Astrocyte of the cerebellum (primary cell): Measurements from ENCODE around the gene PCDH19.
A peak's percentile ranks its signal among the peaks of the same experiment; 100 is the strongest.

Experiments
- DNase-seq: peaks from one replicate; pipeline ENCODE4 v3.0.0-alpha.2; 2011; ENCODE audit warnings: low read depth
- H3K4me3 ChIP-seq: 2 replicates; pipeline ENCODE4 v1.5.1; 2011; ENCODE audit warnings: mild to moderate bottlenecking, low read depth, low read length, moderate library complexity
- CTCF ChIP-seq: IDR thresholded peaks from 2 replicates; pipeline ENCODE4 v1.5.1; 2012; ENCODE audit warnings: low read length, low read depth, moderate library complexity, mild to moderate bottlenecking; ENCODE audit errors: missing control alignments
- in situ Hi-C: cut with HindIII; loops from 2 replicates; pipeline ENCODE4 v1.10.0; 2017; ENCODE audit warnings: low sequenced_read_pairs

The PCDH19 gene

DNA sequence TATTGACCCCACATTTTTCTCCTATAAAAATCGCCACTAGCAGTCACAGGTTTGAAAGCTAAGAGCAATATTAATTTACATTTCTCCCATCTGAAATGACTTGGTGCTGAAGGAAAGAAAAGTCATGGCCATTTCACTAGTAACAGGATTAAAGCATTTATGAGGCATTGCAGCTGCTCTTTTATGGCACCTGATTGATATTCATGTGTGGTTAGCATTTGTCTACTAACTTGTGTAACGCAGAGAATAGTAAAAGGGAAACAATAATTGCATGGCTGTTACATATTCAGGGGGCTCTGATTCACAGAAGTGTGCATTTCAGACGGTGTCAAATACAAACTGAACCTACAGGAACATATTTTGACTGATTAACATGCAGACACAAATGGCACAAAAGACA lies 5.2 kb downstream of the PCDH19 start:
- TF ChIP-seq CTCF = no peak
- H3K4me3 ChIP-seq = no peak overlapping the region
- no peak for DNase-seq
- in situ Hi-C loops = no loop called here

- in situ Hi-C loops = no loop called here
- DNase-seq = no peak
- H3K4me3 ChIP-seq = no peak overlapping the region
- TF ChIP-seq CTCF = no peak
Observed at GRCh38 chrX:100395781-100396180, 14.3 kb downstream of the PCDH19 start.

GRCh38 chrX:100381619-100382018 lies 28.5 kb downstream of the PCDH19 start:
- no peak for DNase-seq
- H3K4me3 ChIP-seq = no peak overlapping the region
- in situ Hi-C loops = no loop called here
- TF ChIP-seq CTCF = no peak

DNA sequence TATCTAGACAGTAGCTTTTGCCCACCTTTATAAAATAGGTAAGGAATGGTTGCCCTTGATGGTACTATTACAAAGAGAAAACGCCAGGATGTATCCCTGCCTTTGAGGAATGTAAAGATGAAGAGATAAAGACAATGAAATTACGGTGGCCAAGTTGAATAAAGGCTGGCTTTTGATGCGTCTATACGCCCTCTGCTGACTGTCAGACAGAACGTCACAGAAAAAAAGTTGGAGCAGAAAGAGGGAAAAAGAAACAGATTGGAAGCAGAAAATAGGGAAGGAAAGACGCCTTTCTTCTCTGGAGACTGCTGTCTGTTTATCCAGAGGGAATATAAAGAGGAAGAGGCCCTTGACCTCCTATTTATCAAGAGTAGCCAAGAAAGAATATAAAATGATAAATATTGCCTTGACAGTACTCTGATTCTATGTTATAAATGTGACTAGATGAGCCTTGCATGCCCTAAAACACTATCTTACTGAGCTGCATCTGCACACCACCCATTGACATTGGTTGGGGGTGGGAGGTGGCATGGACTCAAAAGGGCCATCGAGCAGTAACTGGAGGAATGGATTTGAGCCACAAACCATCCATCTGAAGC lies 30.6 kb downstream of the PCDH19 start:
- in situ Hi-C loops = no loop called here
- DNase-seq = no peak
- H3K4me3 ChIP-seq = no peak overlapping the region
- peak; percentile 59 for TF ChIP-seq CTCF

DNA sequence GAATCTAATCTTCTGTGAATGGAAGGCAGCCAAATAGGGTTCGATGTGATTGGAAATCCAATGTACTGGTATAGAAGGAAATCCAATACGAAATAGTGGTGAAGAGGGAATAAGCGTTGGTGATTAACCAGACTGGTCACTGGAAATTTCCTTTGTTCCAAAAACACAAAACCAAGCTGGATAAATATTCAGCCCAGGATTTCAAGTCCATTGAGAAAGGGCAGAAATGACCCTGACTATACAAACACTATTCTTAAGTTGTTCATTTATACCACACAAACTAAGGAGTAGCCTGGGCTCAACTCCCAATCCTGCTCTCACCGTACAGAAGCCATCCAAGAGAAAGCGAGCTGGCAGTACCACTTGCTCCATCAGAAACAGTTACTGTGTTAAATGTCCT lies 32.2 kb downstream of the PCDH19 start:
- no peak overlapping the region for H3K4me3 ChIP-seq
- no peak for DNase-seq
- TF ChIP-seq CTCF = no peak
- in situ Hi-C loops = no loop called here

DNA sequence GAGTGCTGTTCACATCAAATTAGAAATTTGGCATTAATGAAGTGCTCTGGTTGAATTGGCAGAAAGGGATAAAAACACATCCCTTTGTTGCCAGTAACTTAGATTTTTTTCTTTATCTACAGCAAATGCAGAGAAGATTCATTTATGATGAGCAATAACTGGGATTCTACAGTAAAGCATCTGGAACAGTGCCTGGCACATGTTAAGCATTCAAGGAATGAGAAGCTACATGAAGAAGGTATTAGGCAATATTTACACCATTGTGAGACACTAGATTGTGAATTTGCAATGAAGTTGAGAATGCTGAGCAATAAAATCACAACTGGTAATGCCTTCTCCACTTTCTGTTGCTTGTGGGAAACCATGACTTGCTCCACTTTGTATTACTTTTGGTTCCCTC lies 33.5 kb downstream of the PCDH19 start:
- no peak for DNase-seq
- TF ChIP-seq CTCF = no peak
- in situ Hi-C loops = no loop called here

GRCh38 chrX:100373673-100374072 lies 36.4 kb downstream of the PCDH19 start:
- H3K4me3 ChIP-seq = no peak overlapping the region
- in situ Hi-C loops = no loop called here
- DNase-seq = no peak
- no peak for TF ChIP-seq CTCF

More for the DNA sequence above, 33.5 kb downstream of the PCDH19 start:
- no peak overlapping the region for H3K4me3 ChIP-seq
